Neuronal stem cell (in vitro differentiated cells): Measurements from ENCODE around the gene ZBTB45.

Source experiments
- DNase-seq: peaks from one replicate; pipeline ENCODE4 v3.0.0-alpha.2; 2013; ENCODE audit warnings: low spot score
- H2AFZ ChIP-seq: one replicate; pipeline ENCODE4 v1.6.1; 2013; ENCODE audit warnings: mild to moderate bottlenecking, low read length, inconsistent platforms
- H2AK5ac ChIP-seq: 2 replicates; pipeline ENCODE4 v1.6.1; 2013; ENCODE audit warnings: low read depth, mild to moderate bottlenecking, inconsistent platforms, low read length, moderate library complexity, mixed read lengths
- H2BK120ac ChIP-seq: 2 replicates; pipeline ENCODE4 v1.6.1; 2013; ENCODE audit warnings: low read depth, mild to moderate bottlenecking, inconsistent platforms, low read length, moderate library complexity, mixed read lengths
- H2BK12ac ChIP-seq: one replicate; pipeline ENCODE4 v1.6.1; 2013; ENCODE audit warnings: low read length, inconsistent platforms
- H2BK15ac ChIP-seq: 2 replicates; pipeline ENCODE4 v1.6.1; 2013; ENCODE audit warnings: mild to moderate bottlenecking, low read length, inconsistent platforms, mixed read lengths
- H2BK5ac ChIP-seq: one replicate; pipeline ENCODE4 v1.6.1; 2013; ENCODE audit warnings: inconsistent platforms, mild to moderate bottlenecking, low read length, moderate library complexity
- H3K14ac ChIP-seq: one replicate; pipeline ENCODE4 v1.6.1; 2013; ENCODE audit warnings: low read length, inconsistent platforms
- H3K18ac ChIP-seq: 2 replicates; pipeline ENCODE4 v1.6.1; 2013; ENCODE audit warnings: low read length, inconsistent platforms
- H3K23ac ChIP-seq: 2 replicates; pipeline ENCODE4 v1.6.1; 2013; ENCODE audit warnings: low read depth, mild to moderate bottlenecking, mixed read lengths, low read length, inconsistent platforms; ENCODE audit not compliant: poor library complexity
- H3K27ac ChIP-seq: replicated peaks from 3 replicates; pipeline ENCODE4 v1.5.1; 2013; ENCODE audit warnings: low read length, inconsistent platforms
- H3K27me3 ChIP-seq, 3 experiments: 2 replicates each; pipeline ENCODE4 v1.6.1; 2013; ENCODE audit warnings: low read length in 3 of 3, mild to moderate bottlenecking in 2 of 3, inconsistent platforms in 1 of 3, low read depth in 1 of 3, mixed read lengths in 1 of 3, moderate library complexity in 1 of 3; ENCODE audit not compliant: control insufficient read depth in 3 of 3, insufficient read depth in 3 of 3
- H3K36me3 ChIP-seq, 2 donors: replicated peaks in 1 of 2; 2 replicates each; pipeline ENCODE4 v1.6.1; 2013; ENCODE audit warnings: low read length in 2 of 2; ENCODE audit not compliant: control insufficient read depth in 2 of 2, insufficient read depth in 2 of 2
- H3K4ac ChIP-seq: 2 replicates; pipeline ENCODE4 v1.6.1; 2013; ENCODE audit warnings: inconsistent platforms, mild to moderate bottlenecking, low read length, moderate library complexity
- H3K4me1 ChIP-seq, 2 donors: 1 replicate in 1 of 2; 2 replicates in 1 of 2; pipeline ENCODE4 v1.6.1; 2013; ENCODE audit warnings: low read length in 2 of 2, low read depth in 1 of 2; ENCODE audit not compliant: control insufficient read depth in 2 of 2, insufficient read depth in 1 of 2
- H3K4me2 ChIP-seq: one replicate; pipeline ENCODE4 v1.6.1; 2013; ENCODE audit warnings: mild to moderate bottlenecking, low read length, inconsistent platforms; ENCODE audit not compliant: insufficient read depth, poor library complexity, severe bottlenecking
- H3K4me3 ChIP-seq, 2 donors: 2 replicates each; pipeline ENCODE4 v1.5.1; 2013; ENCODE audit warnings: low read length in 2 of 2, mild to moderate bottlenecking in 2 of 2, inconsistent platforms in 1 of 2, moderate library complexity in 1 of 2
- H3K79me1 ChIP-seq: one replicate; pipeline ENCODE4 v1.6.1; 2013; ENCODE audit warnings: low read depth, mild to moderate bottlenecking, inconsistent platforms, low read length, moderate library complexity
- H3K9ac ChIP-seq: one replicate; pipeline ENCODE4 v1.6.1; 2013; ENCODE audit warnings: mild to moderate bottlenecking, low read depth, low read length, inconsistent platforms; ENCODE audit not compliant: poor library complexity
- H3K9me3 ChIP-seq, 2 donors: replicated peaks in 1 of 2; 2 replicates each; pipeline versions ENCODE3 to v1.6.1; 2013; ENCODE audit warnings: low read length in 2 of 2, mild to moderate bottlenecking in 2 of 2, inconsistent platforms in 1 of 2, low read depth in 1 of 2, mixed read lengths in 1 of 2, moderate library complexity in 1 of 2; ENCODE audit not compliant: control insufficient read depth in 2 of 2, insufficient read depth in 1 of 2
- H4K8ac ChIP-seq: one replicate; pipeline ENCODE4 v1.6.1; 2013; ENCODE audit warnings: low read depth, mild to moderate bottlenecking, inconsistent platforms, low read length, moderate library complexity
- H4K91ac ChIP-seq: one replicate; pipeline ENCODE4 v1.6.1; 2013; ENCODE audit warnings: low read length, low read depth, mild to moderate bottlenecking, inconsistent platforms; ENCODE audit not compliant: poor library complexity
- WGBS, 2 donors: extraction: QIAGEN DNeasy Blood & Tissue Kit; methylation state at CpG; one replicate each; pipeline ENCODE4 v1.1.7; 2013; ENCODE audit warnings: missing lambda C conversion rate in 2 of 2, mixed read lengths in 1 of 2; ENCODE audit not compliant: insufficient read length in 2 of 2, insufficient replicate concordance in 1 of 2; ENCODE audit errors: extremely low coverage in 2 of 2; 5-methylcytosine and 5-hydroxymethylcytosine counted together

Gene ZBTB45

GRCh38 chr19:58480481-58480830 is 39.2 kb downstream of the ZBTB45 start:
- H3K9ac ChIP-seq, result no peak overlapping the region
- peaks cover 3 to 10% of the 10 kb centered on the region in 2 donors for H3K4me1 ChIP-seq
- H2BK12ac ChIP-seq, result no peak overlapping the region
- H3K27ac ChIP-seq, result no peak overlapping the region
- H2AK5ac ChIP-seq, result no peak overlapping the region
- no peaks in the 10 kb centered on the region for H3K9me3 ChIP-seq
- no peak overlapping the region for H4K8ac ChIP-seq
- no peak overlapping the region for H4K91ac ChIP-seq
- no peak overlapping the region for H3K4ac ChIP-seq
- peaks cover 11 to 39% of the 10 kb centered on the region in 2 donors for H3K36me3 ChIP-seq
- no peak for DNase-seq
- no peak overlapping the region for H2BK120ac ChIP-seq
- no peak overlapping the region for H3K4me2 ChIP-seq
- H3K4me3 ChIP-seq, result no peak overlapping the region
- no peak overlapping the region for H2BK15ac ChIP-seq
- WGBS, 2 donors, result no CpG with 5 or more reads among the region's 20 CpGs
- H3K27me3 ChIP-seq, result no peaks in the 10 kb centered on the region
- no peak overlapping the region for H2BK5ac ChIP-seq
- no peak overlapping the region for H3K23ac ChIP-seq
- H3K79me1 ChIP-seq, result peaks cover 2% of the 10 kb centered on the region
- H3K18ac ChIP-seq, result no peak overlapping the region
- H2AFZ ChIP-seq, result no peak overlapping the region
- no peak overlapping the region for H3K14ac ChIP-seq

- no peak overlapping the region for H3K27ac ChIP-seq
Measured at GRCh38 chr19:58479736-58480480, 39.7 kb downstream of the ZBTB45 start.

GRCh38 chr19:58479303-58479702 is 40.3 kb downstream of the ZBTB45 start:
- H3K9me3 ChIP-seq, result no peaks in the 10 kb centered on the region
- H2AK5ac ChIP-seq, result no peak overlapping the region
- no peak overlapping the region for H4K8ac ChIP-seq
- H3K18ac ChIP-seq, result no peak overlapping the region
- H3K27ac ChIP-seq, result no peak overlapping the region
- H2AFZ ChIP-seq, result no peak overlapping the region
- no peak overlapping the region for H3K4me2 ChIP-seq
- no peak overlapping the region for H3K23ac ChIP-seq
- H2BK5ac ChIP-seq, result no peak overlapping the region
- H3K9ac ChIP-seq, result no peak overlapping the region
- DNase-seq, result no peak
- no peak overlapping the region for H3K14ac ChIP-seq
- no peak overlapping the region for H2BK120ac ChIP-seq
- H2BK12ac ChIP-seq, result no peak overlapping the region
- H3K4me1 ChIP-seq, result peaks cover 6 to 15% of the 10 kb centered on the region in 2 donors
- WGBS, 2 donors, result no CpG with 5 or more reads among the region's 7 CpGs
- no peak overlapping the region for H2BK15ac ChIP-seq
- H3K79me1 ChIP-seq, result peaks cover 2% of the 10 kb centered on the region
- no peak overlapping the region for H4K91ac ChIP-seq
- H3K4ac ChIP-seq, result no peak overlapping the region
- H3K27me3 ChIP-seq, result no peaks in the 10 kb centered on the region
- H3K4me3 ChIP-seq, result no peak overlapping the region
- peaks cover 11 to 39% of the 10 kb centered on the region in 2 donors for H3K36me3 ChIP-seq

More at GRCh38 chr19:58479736-58480480, 39.7 kb downstream of the ZBTB45 start:
- no peak overlapping the region for H3K4me2 ChIP-seq
- no peak overlapping the region for H4K91ac ChIP-seq
- H3K4me3 ChIP-seq, result no peak overlapping the region
- H2BK15ac ChIP-seq, result no peak overlapping the region
- H3K23ac ChIP-seq, result no peak overlapping the region
- H3K36me3 ChIP-seq, result peaks cover 11 to 39% of the 10 kb centered on the region in 2 donors
- no peak overlapping the region for H4K8ac ChIP-seq
- peaks cover 2% of the 10 kb centered on the region for H3K79me1 ChIP-seq
- H2BK5ac ChIP-seq, result peak overlapping the region; percentile 10
- H3K9me3 ChIP-seq, result no peaks in the 10 kb centered on the region
- no peak overlapping the region for H3K14ac ChIP-seq
- H2BK120ac ChIP-seq, result no peak overlapping the region
- H2AFZ ChIP-seq, result no peak overlapping the region
- H3K9ac ChIP-seq, result no peak overlapping the region
- H3K18ac ChIP-seq, result no peak overlapping the region
- DNase-seq, result no peak
- H3K4ac ChIP-seq, result no peak overlapping the region
- H2AK5ac ChIP-seq, result no peak overlapping the region
- H3K27me3 ChIP-seq, result no peaks in the 10 kb centered on the region
- no peak overlapping the region for H2BK12ac ChIP-seq
- no CpG with 5 or more reads among the region's 28 CpGs for WGBS, 2 donors
- peaks cover 6 to 14% of the 10 kb centered on the region in 2 donors for H3K4me1 ChIP-seq

GRCh38 chr19:58477871-58478270 is 41.7 kb downstream of the ZBTB45 start:
- Histone ChIP-seq H2AK5ac (peak overlapping the region; percentile 23), H3K14ac (no peak overlapping the region), H3K27me3 (no peaks in the 10 kb centered on the region), H3K36me3 (peaks cover 11 to 51% of the 10 kb centered on the region in 2 donors), H3K4ac (no peak overlapping the region), H2AFZ (no peak overlapping the region), H4K8ac (no peak overlapping the region), H3K23ac (no peak overlapping the region), H3K18ac (no peak overlapping the region), H2BK12ac (no peak overlapping the region), H2BK5ac (peak overlapping the region; percentile 31), H3K27ac (no peak overlapping the region), H3K4me1 (peaks cover 6 to 15% of the 10 kb centered on the region in 2 donors), H3K79me1 (peaks cover 2% of the 10 kb centered on the region), H3K4me2 (no peak overlapping the region), H3K4me3 (peak overlapping the region in 1 of 2 donors; percentile 72), H3K9ac (no peak overlapping the region), H3K9me3 (no peaks in the 10 kb centered on the region), H2BK120ac (no peak overlapping the region), H4K91ac (no peak overlapping the region), H2BK15ac (no peak overlapping the region)
- WGBS, 2 donors, result no CpG with 5 or more reads among the region's 1 CpG
- no peak for DNase-seq
